Activated T-cell treated with anti-CD3 and anti-CD28 coated beads, Interleukin-2, amount 50 U/mL, for 72 hours (primary cell): ENCODE results near the gene BEND3. TPM values are rescaled to one million over a fixed set of nuclear protein-coding genes. Genes with fewer than 3 reads are reported as not detected.
"Not testable (repeated sequence)": the region's sequence is repeated elsewhere in the genome, so short reads cannot be mapped to it uniquely, and the experiment has no call there.

Source experiments
- ATAC-seq, 2 donors: fragments of 150-1000 bp; cut with Tn5 transposase; replicated peaks in 1 of 2; 2 replicates each; pipeline ENCODE4 v1.10.0; 2021; ENCODE audit warnings: moderate library complexity in 2 of 2, mild to moderate bottlenecking in 1 of 2
- DNase-seq, 2 donors: peaks; one replicate each; pipeline ENCODE4 v3.0.0; 2021 to 2022; ENCODE audit warnings: mixed read lengths in 1 of 2
- H3K27ac Mint-ChIP-seq: one replicate; pipeline ENCODE4 v1.8.0; 2022; ENCODE audit warnings: mild to moderate bottlenecking, moderate library complexity, mixed read lengths
- H3K27me3 Mint-ChIP-seq: one replicate; pipeline ENCODE4 v1.8.0; 2022; ENCODE audit warnings: low read depth, mixed read lengths
- H3K36me3 Mint-ChIP-seq, 2 donors: one replicate each; pipeline ENCODE4 v1.8.0; 2022; ENCODE audit warnings: mixed read lengths in 2 of 2, mild to moderate bottlenecking in 1 of 2; ENCODE audit not compliant: insufficient read depth in 2 of 2
- H3K4me1 Mint-ChIP-seq: one replicate; pipeline ENCODE4 v1.8.0; 2022; ENCODE audit warnings: low read depth, mixed read lengths
- H3K4me3 Mint-ChIP-seq, 2 donors: one replicate each; pipeline ENCODE4 v1.8.0; 2022; ENCODE audit warnings: mild to moderate bottlenecking in 2 of 2, mixed read lengths in 2 of 2, moderate library complexity in 2 of 2
- H3K9me3 Mint-ChIP-seq, 2 donors: one replicate each; pipeline ENCODE4 v1.8.0; 2022; ENCODE audit warnings: mixed read lengths in 2 of 2
- total RNA-seq, 2 donors: library from RNA; stranded (reverse); gene quantifications; one replicate each; pipeline ENCODE4 v1.2.3, GENCODE V29; 2022

Gene BEND3
- total RNA-seq, 2 donors from 2014 or later, result 2.4 to 3.2 TPM

DNA sequence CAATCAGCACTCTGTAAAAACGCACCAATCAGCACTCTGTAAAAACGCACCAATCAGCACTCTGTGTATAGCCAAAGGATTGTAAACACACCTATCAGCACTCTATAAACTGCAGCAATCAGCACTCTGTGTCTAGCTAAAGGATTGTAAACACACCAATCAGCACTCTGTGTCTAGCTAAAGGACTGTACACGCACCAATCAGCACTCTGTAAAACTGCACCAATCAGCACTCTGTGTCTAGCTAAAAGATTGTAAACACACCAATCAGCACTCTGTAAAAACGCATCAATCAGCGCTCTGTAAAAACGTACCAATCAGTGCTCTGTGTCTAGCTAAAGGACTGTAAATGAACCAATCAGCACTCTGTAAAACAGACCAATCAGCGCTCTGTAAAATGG lies 30.9 kb downstream of the BEND3 start:
- H3K9me3 Mint-ChIP-seq, ATAC-seq, DNase-seq, H3K27ac Mint-ChIP-seq, H3K4me3 Mint-ChIP-seq, H3K27me3 Mint-ChIP-seq: not testable (repeated sequence)
- H3K4me1 Mint-ChIP-seq, result peaks cover 11% of the 10 kb centered on the region
- H3K36me3 Mint-ChIP-seq, result peaks cover 7 to 12% of the 10 kb centered on the region in 2 donors

DNA sequence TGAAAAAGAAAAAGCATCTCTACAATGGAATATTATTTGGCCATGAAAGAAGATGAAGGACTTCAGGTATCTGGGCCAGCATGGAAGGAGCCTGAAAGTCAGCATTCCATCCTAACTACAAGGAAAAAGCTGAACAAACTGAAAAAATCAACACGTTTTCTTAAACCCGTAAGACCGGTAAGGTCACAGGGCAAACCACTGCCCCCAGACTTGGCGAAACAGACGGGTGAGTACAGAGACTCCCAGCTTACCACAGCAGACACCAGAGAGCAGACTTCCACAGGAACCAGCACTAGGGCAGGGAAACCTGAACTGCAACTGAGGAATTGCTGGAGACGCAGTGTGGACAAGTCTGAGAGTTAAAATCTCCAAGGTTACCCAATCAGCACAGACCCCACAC lies 31.4 kb downstream of the BEND3 start:
- H3K4me1 Mint-ChIP-seq, result peaks cover 11% of the 10 kb centered on the region
- DNase-seq, result no peak
- peaks cover 0 to 4% of the 10 kb centered on the region in 2 donors for H3K9me3 Mint-ChIP-seq
- H3K4me3 Mint-ChIP-seq, result no peak overlapping the region
- H3K36me3 Mint-ChIP-seq, result peaks cover 7 to 12% of the 10 kb centered on the region in 2 donors
- ATAC-seq, result no peak
- H3K27ac Mint-ChIP-seq, result no peak overlapping the region
- no peaks in the 10 kb centered on the region for H3K27me3 Mint-ChIP-seq

DNA sequence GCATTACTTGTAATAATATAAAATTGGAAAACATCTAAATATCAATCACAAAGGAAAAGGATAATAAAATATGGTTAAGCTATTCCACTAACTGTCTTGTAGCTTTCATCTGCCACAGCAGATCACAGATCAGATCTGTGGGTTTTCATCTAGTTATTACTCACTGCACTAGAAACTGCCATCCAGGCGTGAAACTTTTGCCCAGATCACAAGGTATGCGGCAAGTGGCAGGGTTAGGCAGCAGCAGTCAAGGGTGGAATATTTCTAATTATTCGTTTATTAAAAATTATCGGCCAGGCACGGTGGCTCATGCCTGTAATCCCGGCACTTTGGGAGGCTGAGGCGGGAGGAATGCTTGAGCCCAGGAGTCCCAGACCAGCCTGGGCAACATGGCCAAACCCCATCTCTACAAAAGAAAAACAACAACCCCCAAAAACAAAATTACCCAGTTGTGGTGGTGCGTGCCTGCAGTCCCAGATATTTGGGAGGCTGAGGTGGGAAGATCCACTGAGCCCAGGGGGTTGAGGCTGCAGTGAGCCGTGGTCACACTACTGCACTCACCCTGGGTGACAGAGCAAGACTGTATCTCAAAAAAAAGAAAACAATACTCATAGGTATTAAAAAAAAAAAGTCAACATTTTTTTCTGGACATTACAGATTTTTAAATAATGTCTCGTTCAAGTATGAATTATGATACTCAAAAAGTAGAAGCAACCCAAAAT lies 32.1 kb downstream of the BEND3 start:
- H3K4me1 Mint-ChIP-seq, result peaks cover 11% of the 10 kb centered on the region
- peaks cover 0 to 4% of the 10 kb centered on the region in 2 donors for H3K9me3 Mint-ChIP-seq
- DNase-seq, result no peak
- ATAC-seq, result peak; percentile 69 to 79
- H3K27ac Mint-ChIP-seq, result no peak overlapping the region
- H3K4me3 Mint-ChIP-seq, result no peak overlapping the region
- no peaks in the 10 kb centered on the region for H3K27me3 Mint-ChIP-seq
- peaks cover 7 to 10% of the 10 kb centered on the region in 2 donors for H3K36me3 Mint-ChIP-seq

DNA sequence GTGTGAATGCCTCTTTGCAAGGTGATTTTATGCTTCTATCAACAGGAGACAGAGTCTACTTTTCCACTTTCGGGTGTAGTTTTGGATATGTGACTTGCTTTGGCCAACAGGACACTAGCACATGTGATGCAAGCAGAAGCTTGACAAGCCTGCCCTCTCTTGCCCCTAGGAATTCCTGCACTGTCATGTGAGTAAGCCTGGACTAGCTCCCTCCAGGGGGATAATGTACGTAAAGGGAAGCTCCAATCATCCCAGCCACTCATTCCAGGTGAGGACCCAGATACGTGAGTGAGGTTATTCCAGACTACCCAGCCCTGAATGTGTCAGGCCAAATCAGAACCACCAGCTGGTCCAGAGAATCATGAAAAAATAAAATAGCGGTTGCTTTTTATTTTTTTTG lies 33.3 kb downstream of the BEND3 start:
- no peak overlapping the region for H3K27ac Mint-ChIP-seq
- H3K36me3 Mint-ChIP-seq, result peaks cover 7 to 10% of the 10 kb centered on the region in 2 donors
- no peak overlapping the region for H3K4me3 Mint-ChIP-seq
- H3K27me3 Mint-ChIP-seq, result no peaks in the 10 kb centered on the region
- peaks cover 0 to 4% of the 10 kb centered on the region in 2 donors for H3K9me3 Mint-ChIP-seq
- ATAC-seq, result no peak
- DNase-seq, result no peak
- H3K4me1 Mint-ChIP-seq, result peaks cover 11% of the 10 kb centered on the region

DNA sequence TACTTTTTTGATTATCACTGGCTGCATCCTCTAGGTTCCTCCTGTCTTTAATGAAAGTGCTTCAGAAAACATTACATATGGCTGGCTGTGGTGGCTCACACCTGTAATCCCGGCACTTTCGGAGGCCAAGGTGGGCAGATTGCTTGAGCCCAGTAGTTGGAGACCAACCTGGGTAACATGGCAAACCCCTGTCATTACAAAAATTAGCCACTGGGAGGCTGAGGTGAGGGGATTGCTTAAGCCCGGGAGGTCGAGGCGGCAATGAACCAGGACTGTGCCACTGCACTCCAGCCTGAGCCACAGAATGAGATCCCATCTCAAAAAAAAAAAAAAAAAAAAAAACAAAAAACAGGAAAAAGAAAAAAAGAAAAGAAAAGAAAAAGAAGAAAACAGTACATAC lies 35.3 kb downstream of the BEND3 start:
- Mint-ChIP-seq H3K27ac (no peak overlapping the region), H3K36me3 (peaks cover 5 to 9% of the 10 kb centered on the region in 2 donors), H3K27me3 (no peaks in the 10 kb centered on the region), H3K9me3 (peaks cover 0 to 4% of the 10 kb centered on the region in 2 donors), H3K4me3 (no peak overlapping the region), H3K4me1 (peaks cover 11% of the 10 kb centered on the region)
- peak in 1 of 2 donors; percentile 21 for ATAC-seq
- DNase-seq, result peak in 1 of 2 donors; percentile 12

DNA sequence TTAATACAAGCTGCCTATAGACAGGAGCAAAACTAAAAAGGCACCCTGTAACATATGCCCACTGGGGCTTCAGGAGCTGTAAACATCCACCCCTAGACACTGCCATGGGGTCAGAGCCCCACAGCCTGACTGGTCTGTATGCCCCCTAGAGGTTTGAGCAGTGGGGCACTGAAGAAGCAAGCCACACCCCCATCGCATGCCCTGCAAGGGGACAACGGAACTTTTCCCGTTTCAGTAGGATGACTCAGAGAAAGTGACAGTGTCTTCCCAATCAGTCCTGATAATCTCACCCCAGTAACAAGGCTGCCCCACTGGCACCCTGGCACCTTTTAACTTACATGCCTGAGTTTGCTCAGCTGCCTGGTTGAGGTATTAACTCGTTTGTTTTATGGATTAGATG lies 35.9 kb downstream of the BEND3 start:
- H3K27ac Mint-ChIP-seq, result no peak overlapping the region
- peaks cover 0 to 2% of the 10 kb centered on the region in 2 donors for H3K9me3 Mint-ChIP-seq
- H3K27me3 Mint-ChIP-seq, result no peaks in the 10 kb centered on the region
- H3K4me3 Mint-ChIP-seq, result no peak overlapping the region
- peaks cover 1 to 4% of the 10 kb centered on the region in 2 donors for H3K36me3 Mint-ChIP-seq
- ATAC-seq (no peak), DNase-seq (no peak)
- H3K4me1 Mint-ChIP-seq, result peaks cover 11% of the 10 kb centered on the region

DNA sequence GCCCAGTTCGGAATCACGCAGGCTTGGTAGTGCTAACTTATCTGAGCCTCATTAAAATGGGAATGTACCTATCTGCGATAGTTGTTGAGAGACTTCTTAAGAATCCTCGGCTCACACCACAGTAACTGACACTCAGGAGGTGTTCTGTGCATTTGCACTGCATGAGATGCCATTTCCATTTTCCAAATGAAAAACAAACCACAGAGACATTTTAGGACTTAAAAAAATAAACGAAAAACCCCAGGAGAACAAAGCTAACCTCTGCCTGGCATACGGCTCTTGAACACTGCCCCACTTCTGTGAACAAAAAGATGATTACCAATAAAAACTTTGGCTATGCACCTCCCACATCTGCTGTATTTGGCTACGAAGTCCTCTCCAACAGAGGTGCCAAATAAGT lies 37.6 kb downstream of the BEND3 start:
- no peak overlapping the region for H3K27ac Mint-ChIP-seq
- ATAC-seq (no peak), DNase-seq (no peak)
- H3K36me3 Mint-ChIP-seq, result no peaks in the 10 kb centered on the region
- H3K4me3 Mint-ChIP-seq, result no peak overlapping the region
- H3K27me3 Mint-ChIP-seq, result no peaks in the 10 kb centered on the region
- H3K9me3 Mint-ChIP-seq, result no peaks in the 10 kb centered on the region
- H3K4me1 Mint-ChIP-seq, result peaks cover 3% of the 10 kb centered on the region

DNA sequence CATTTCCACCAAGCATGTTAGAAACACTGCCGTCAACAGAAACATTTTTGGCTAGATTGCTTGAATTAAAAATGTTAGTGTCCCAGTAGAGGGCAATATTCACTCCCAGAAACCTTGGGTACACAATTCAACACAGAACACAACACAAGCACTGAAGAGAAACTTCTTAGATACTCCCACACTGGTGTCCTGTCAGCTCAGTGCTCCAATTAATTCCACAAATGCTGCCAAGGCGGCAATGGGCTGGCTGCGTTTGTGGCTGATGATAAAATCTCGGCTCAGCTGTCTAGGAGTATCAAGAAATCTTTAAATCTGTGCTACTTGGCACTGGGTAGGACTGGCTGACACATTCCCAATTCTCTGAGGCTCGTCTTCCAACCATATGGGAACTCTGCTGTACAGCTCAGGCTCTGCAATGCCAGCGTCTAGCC lies 39.3 kb downstream of the BEND3 start:
- H3K4me1 Mint-ChIP-seq, result no peaks in the 10 kb centered on the region
- no peaks in the 10 kb centered on the region for H3K9me3 Mint-ChIP-seq
- ATAC-seq (no peak), DNase-seq (no peak)
- H3K4me3 Mint-ChIP-seq, result no peak overlapping the region
- no peak overlapping the region for H3K27ac Mint-ChIP-seq
- H3K36me3 Mint-ChIP-seq, result no peaks in the 10 kb centered on the region
- no peaks in the 10 kb centered on the region for H3K27me3 Mint-ChIP-seq

DNA sequence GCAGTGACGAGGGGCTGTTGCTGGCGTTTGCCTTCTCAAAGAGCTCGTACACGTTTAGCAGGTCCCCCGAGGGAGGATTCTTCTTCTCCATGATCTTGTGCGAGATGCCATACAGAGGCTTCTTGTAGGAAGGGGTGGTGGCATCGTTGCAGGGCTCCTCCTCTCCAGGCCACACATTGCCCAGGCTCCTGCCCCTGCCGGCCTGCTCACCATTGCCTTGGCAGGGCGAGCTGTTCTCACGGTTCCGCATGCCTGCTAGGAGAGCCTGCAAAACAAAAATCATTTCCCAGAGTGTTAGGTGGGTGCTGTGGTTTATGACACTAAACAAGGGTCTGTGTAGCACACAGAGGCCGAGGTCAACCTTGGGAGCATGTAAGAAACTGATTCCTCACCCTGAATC lies 44.6 kb downstream of the BEND3 start:
- Mint-ChIP-seq H3K4me1 (peaks cover 24% of the 10 kb centered on the region), H3K27ac (no peak overlapping the region), H3K36me3 (no peaks in the 10 kb centered on the region), H3K9me3 (no peaks in the 10 kb centered on the region), H3K27me3 (no peaks in the 10 kb centered on the region), H3K4me3 (no peak overlapping the region)
- ATAC-seq (no peak), DNase-seq (no peak)

DNA sequence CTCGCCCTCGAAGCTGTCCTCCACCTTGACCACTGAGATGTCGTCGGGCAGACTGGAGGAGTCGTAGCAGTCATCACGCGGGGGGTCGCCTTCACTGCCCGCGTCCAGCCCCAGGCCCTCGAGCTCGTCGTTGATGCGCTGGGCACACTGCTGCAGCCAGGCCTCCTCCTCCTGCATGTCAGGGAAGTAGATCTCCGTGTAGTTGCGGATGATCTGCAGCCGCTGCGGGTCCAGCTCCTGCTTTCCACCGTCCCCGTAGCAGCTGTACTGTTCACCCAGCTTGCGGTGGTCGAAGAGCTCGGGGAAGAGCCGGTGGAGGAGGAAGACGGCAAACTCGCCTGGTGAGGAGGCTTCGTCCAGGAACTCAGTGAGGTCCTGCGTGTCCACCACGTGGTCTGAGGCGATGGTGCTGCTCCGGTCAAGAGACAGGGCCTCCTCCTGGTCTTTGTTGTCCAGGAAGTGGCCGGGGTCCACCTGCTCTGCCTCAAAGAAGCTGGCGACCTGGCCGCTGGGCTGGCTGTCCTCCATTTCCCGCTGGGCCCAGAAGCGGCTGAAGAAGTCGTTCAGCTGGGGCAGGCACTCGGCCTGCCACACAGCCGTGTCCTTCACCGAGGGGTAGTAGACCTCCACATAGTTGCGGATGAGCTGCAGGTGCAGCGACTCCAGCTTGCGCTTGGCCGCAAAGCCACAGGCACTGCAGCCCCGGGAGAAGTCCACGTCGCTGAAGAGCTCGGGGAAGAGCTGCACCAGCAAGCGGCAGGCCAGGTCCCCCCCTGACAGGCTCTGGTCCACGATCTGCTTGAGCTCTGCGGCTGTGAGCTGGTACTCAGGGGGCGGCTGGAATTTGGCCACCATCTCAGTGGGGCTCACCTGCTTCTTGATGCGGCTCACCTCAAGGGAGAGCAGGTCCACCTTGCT lies 45.4 kb downstream of the BEND3 start:
- Mint-ChIP-seq H3K4me3 (no peak overlapping the region), H3K27ac (no peak overlapping the region), H3K4me1 (peaks cover 32% of the 10 kb centered on the region), H3K36me3 (no peaks in the 10 kb centered on the region), H3K27me3 (no peaks in the 10 kb centered on the region), H3K9me3 (no peaks in the 10 kb centered on the region)
- DNase-seq (no peak), ATAC-seq (no peak)

DNA sequence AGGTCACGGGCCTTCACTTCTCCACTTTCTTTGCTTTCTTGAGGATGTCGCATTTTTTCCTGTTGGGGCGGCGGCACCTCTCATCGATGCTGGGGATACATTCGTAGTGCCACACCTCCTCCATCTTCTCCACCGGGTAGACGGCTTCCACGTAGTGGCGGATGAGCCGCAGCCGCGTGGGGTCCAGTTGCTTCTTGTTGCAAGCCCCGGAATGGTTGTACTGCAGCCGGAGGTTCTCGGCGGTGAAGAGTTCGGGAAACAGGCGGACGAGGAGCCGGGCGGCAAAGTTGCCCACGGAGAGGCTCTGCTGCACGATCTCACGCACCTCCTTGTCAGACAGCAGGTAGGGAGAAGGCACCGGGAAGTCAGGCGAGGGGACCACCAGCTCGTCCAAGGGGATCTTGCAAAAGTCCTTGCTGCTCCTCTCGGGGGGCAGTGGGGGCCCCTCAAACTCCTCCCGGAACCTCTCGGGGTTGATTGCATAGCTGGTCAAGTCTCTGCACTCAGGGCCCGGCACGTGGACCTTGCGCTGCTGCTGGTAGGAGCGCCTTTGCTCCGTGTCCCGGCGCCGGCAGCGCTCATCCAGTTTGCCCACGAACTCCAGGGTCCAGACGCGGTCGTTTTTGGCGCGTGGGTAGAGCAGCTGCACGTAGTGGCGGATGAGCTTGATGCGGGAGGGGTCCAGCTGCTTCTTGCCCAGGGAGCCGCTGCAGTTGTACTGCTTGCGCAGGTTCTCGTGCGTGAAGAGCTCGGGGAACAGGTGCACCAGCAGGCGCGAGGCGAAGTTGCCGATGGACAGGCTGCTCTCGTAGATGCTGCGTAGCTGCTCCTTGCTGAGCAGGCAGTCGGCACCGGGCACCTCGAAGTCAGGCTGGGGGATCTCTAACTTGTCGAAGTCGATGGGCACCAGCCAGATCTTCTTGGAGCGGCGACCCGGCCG lies 46.4 kb downstream of the BEND3 start:
- Mint-ChIP-seq H3K9me3 (no peaks in the 10 kb centered on the region), H3K27ac (no peak overlapping the region), H3K36me3 (no peaks in the 10 kb centered on the region), H3K4me3 (no peak overlapping the region), H3K4me1 (peaks cover 39% of the 10 kb centered on the region), H3K27me3 (no peaks in the 10 kb centered on the region)
- ATAC-seq (no peak), DNase-seq (no peak)

DNA sequence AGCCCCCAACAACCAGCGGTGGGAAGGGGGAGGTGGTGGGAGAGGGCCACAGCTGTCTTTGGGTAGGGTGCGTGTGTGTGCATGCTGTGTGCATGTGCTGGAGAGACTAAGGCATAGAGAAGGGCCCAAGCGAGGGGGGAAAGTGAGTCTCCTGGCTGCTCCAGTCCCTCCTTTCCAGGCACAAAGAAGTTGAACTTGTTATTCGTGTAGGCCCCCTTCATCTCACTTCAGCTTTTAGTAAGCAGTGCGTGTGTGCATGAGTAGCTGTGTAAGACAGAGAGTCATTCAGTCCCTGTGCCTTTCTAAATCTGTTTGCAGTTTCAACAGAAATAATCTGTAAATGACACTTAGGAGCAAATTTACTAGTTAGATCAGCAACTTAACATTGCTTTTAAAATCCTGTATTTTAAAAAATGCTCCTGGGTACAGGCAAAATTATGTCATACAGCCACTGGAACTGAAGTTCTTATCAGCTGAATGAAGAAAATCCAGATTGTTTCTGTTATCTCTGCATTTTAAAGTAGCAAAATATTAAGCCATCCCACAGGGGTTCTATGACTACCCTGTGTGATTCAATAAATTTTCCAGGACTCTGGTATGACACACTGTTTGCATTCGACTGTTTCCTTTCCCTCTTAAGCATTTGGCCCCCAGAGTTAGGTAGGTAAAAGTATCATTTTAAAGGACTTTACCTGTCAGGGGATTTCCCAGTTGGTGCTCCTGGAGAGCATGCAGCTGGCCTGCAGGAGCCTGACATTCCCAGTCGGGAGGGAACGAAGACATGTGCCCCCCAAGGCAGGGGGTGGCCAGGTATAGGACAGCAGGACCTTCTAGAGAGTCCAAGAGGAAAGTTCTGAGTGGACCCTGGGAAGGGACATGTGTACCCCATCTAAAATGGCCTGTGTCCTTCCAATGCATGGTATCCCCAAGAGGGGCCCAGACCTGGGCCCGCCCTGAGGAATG lies 48.3 kb downstream of the BEND3 start:
- DNase-seq (peak; percentile 45 to 53), ATAC-seq (peak; percentile 79 to 83)
- peak overlapping the region; percentile 49 to 56 for H3K4me3 Mint-ChIP-seq
- H3K9me3 Mint-ChIP-seq, result no peaks in the 10 kb centered on the region
- H3K36me3 Mint-ChIP-seq, result no peaks in the 10 kb centered on the region
- no peaks in the 10 kb centered on the region for H3K27me3 Mint-ChIP-seq
- H3K27ac Mint-ChIP-seq, result peak overlapping the region; percentile 83
- peaks cover 56% of the 10 kb centered on the region for H3K4me1 Mint-ChIP-seq
